CD4-positive, alpha-beta T cell treated with Interferon alpha-2 for 1 hour (primary cell): ENCODE measurements around the gene PIEZO1.

ENCODE experiments used
- DNase-seq, 2 donors: peaks; one replicate each; pipeline ENCODE4 v3.0.0-alpha.2; 2020 to 2022

Gene PIEZO1

GRCh38 chr16:88732961-88733294 is 52.1 kb downstream of the PIEZO1 start:
- no peak for DNase-seq

GRCh38 chr16:88732172-88732960 is 52.7 kb downstream of the PIEZO1 start:
- DNase-seq: no peak

- no peak for DNase-seq
Measured at GRCh38 chr16:88731699-88732098, 53.3 kb downstream of the PIEZO1 start.

- no peak for DNase-seq
Measured at GRCh38 chr16:88730632-88731607, 54.1 kb downstream of the PIEZO1 start.

- no peak for DNase-seq
Measured at GRCh38 chr16:88727871-88728270, 57.1 kb downstream of the PIEZO1 start.

GRCh38 chr16:88726981-88727380 is 58.0 kb downstream of the PIEZO1 start:
- no peak for DNase-seq

GRCh38 chr16:88726408-88726749 is 58.6 kb downstream of the PIEZO1 start:
- DNase-seq: no peak

- DNase-seq: no peak
Measured at GRCh38 chr16:88725609-88726407, 59.2 kb downstream of the PIEZO1 start.

- no peak for DNase-seq
Measured at GRCh38 chr16:88724855-88725555, 60.0 kb downstream of the PIEZO1 start.

- no peak for DNase-seq
Measured at GRCh38 chr16:88723911-88724310, 61.1 kb downstream of the PIEZO1 start.

- DNase-seq: no peak
Measured at GRCh38 chr16:88723507-88723887, 61.5 kb downstream of the PIEZO1 start.

GRCh38 chr16:88722784-88723506 is 62.1 kb downstream of the PIEZO1 start:
- DNase-seq: no peak

- no peak for DNase-seq
Measured at GRCh38 chr16:88721815-88722755, 62.9 kb downstream of the PIEZO1 start.

- DNase-seq: no peak
Measured at GRCh38 chr16:88721236-88721635, 63.8 kb downstream of the PIEZO1 start.

- no peak for DNase-seq
Measured at GRCh38 chr16:88720396-88720970, 64.5 kb downstream of the PIEZO1 start.

- no peak for DNase-seq
Measured at GRCh38 chr16:88719933-88720296, 65.1 kb downstream of the PIEZO1 start.

- no peak for DNase-seq
Measured at GRCh38 chr16:88719267-88719932, 65.6 kb downstream of the PIEZO1 start.

GRCh38 chr16:88718178-88718577 is 66.8 kb downstream of the PIEZO1 start:
- DNase-seq: no peak

- DNase-seq: no peak
Measured at GRCh38 chr16:88716601-88717001, 68.4 kb downstream of the PIEZO1 start.

GRCh38 chr16:88716201-88716600 is 68.8 kb downstream of the PIEZO1 start:
- DNase-seq: no peak
